A549 (cell line): ENCODE data around the gene ANXA2.

ENCODE experiments used
- CTCF ChIP-seq: fragments of >200 bp; sonication (Bioruptor Twin); formaldehyde crosslinking; IDR thresholded peaks from 3 replicates; pipeline ENCODE4 v1.5.1; 2016
- HDAC2 ChIP-seq: fragments of 200-600 bp; sonication (generic); IDR thresholded peaks from 2 replicates; pipeline ENCODE4 v1.6.1; 2016
- NFE2L2 ChIP-seq: fragments of 150-350 bp; conservative IDR thresholded peaks from 2 replicates; pipeline ENCODE4 v1.6.1; 2014; ENCODE audit warnings: low read length
- POLR2A ChIP-seq: IDR thresholded peaks from 2 replicates; pipeline ENCODE4 v1.6.1; 2012; ENCODE audit warnings: mild to moderate bottlenecking, low read length
- ZFP36 ChIP-seq: fragments of 450-650 bp; IDR thresholded peaks from 2 replicates; pipeline ENCODE4 v1.6.1; 2014; ENCODE audit warnings: borderline replicate concordance; ENCODE audit not compliant: partially characterized antibody

GRCh38 chr15:60299452-60300047 lies 98.2 kb downstream of the ANXA2 start:
- TF ChIP-seq CTCF (no peak), NFE2L2 (no peak), POLR2A (no peak), HDAC2 (no peak), ZFP36 (no peak)
